HuH-7.5 (cell line): Measurements from ENCODE around the gene CCL16.

Experiments
- DNase-seq: peaks from one replicate; pipeline ENCODE4 v3.0.0; 2011; ENCODE audit warnings: low spot score

The CCL16 gene

GRCh38 chr17:35936063-35936462 lies 45.2 kb downstream of the CCL16 start:
- no peak for DNase-seq

- no peak for DNase-seq
Observed at GRCh38 chr17:35934760-35935159, 46.5 kb downstream of the CCL16 start.

- no peak for DNase-seq
Observed at GRCh38 chr17:35932586-35932985, 48.7 kb downstream of the CCL16 start.

- no peak for DNase-seq
Observed at GRCh38 chr17:35931794-35932425, 49.4 kb downstream of the CCL16 start.

GRCh38 chr17:35930211-35931065 lies 50.9 kb downstream of the CCL16 start, which contains the start of gene RDM1:
TSS of gene RDM1 (minus strand) at chr17:35930773. CDS start at chr17:35930727, 46 bp downstream.
- DNase-seq = peak; percentile 76

GRCh38 chr17:35927714-35928113 lies 53.6 kb downstream of the CCL16 start:
- DNase-seq = no peak
